Type B pancreatic cell (in vitro differentiated cells): ENCODE data around the gene PHTF2. TPM values are rescaled to one million over a fixed set of nuclear protein-coding genes. Genes with fewer than 3 reads are reported as not detected.
A peak's percentile ranks its signal among the peaks of the same experiment; 100 is the strongest.
"Not testable (repeated sequence)": the region's sequence is repeated elsewhere in the genome, so short reads cannot be mapped to it uniquely, and the experiment has no call there.

Experiments
- DNase-seq: peaks from one replicate; pipeline ENCODE4 v3.0.0; 2021; ENCODE audit warnings: mixed read lengths; ENCODE audit not compliant: unreplicated experiment; ENCODE audit errors: extremely low spot score
- H3K27ac Mint-ChIP-seq: 2 replicates; pipeline ENCODE4 v1.8.0; 2021; ENCODE audit warnings: mild to moderate bottlenecking, mixed read lengths
- H3K27me3 Mint-ChIP-seq: 2 replicates; pipeline ENCODE4 v1.8.0; 2021; ENCODE audit warnings: mixed read lengths
- H3K36me3 Mint-ChIP-seq: 2 replicates; pipeline ENCODE4 v1.8.0; 2021; ENCODE audit warnings: mixed read lengths
- H3K4me1 Mint-ChIP-seq: one replicate; pipeline ENCODE4 v1.8.0; 2021; ENCODE audit warnings: mixed read lengths; ENCODE audit not compliant: unreplicated experiment
- H3K4me3 Mint-ChIP-seq: 2 replicates; pipeline ENCODE4 v1.8.0; 2021; ENCODE audit warnings: mild to moderate bottlenecking, mixed read lengths
- H3K9me3 Mint-ChIP-seq: 2 replicates; pipeline ENCODE4 v1.8.0; 2021; ENCODE audit warnings: mixed read lengths
- total RNA-seq: library from RNA; stranded (reverse); gene quantifications from 2 replicates; pipeline ENCODE4 v1.2.1, GENCODE V29; 2021; ENCODE audit warnings: low replicate concordance
- TF ChIP-seq, protein P1 (sequence below): fragments of 200-600 bp; sonication (generic); conservative IDR thresholded peaks from 2 replicates; pipeline ENCODE4 v1.5.0; 2021; ENCODE audit warnings: antibody characterized with exemption, mild to moderate bottlenecking

Gene PHTF2
- total RNA-seq, 1 donor from 2014 or later: 18.6 TPM

- H3K27me3 Mint-ChIP-seq: no peaks in the 10 kb centered on the region
- TF ChIP-seq, protein P1, sequence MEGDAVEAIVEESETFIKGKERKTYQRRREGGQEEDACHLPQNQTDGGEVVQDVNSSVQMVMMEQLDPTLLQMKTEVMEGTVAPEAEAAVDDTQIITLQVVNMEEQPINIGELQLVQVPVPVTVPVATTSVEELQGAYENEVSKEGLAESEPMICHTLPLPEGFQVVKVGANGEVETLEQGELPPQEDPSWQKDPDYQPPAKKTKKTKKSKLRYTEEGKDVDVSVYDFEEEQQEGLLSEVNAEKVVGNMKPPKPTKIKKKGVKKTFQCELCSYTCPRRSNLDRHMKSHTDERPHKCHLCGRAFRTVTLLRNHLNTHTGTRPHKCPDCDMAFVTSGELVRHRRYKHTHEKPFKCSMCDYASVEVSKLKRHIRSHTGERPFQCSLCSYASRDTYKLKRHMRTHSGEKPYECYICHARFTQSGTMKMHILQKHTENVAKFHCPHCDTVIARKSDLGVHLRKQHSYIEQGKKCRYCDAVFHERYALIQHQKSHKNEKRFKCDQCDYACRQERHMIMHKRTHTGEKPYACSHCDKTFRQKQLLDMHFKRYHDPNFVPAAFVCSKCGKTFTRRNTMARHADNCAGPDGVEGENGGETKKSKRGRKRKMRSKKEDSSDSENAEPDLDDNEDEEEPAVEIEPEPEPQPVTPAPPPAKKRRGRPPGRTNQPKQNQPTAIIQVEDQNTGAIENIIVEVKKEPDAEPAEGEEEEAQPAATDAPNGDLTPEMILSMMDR: no peak
- no peak overlapping the region for H3K4me3 Mint-ChIP-seq
- H3K27ac Mint-ChIP-seq: no peak overlapping the region
- H3K36me3 Mint-ChIP-seq: no peaks in the 10 kb centered on the region
- H3K9me3 Mint-ChIP-seq: no peaks in the 10 kb centered on the region
- no peak for DNase-seq
- peaks cover 22% of the 10 kb centered on the region for H3K4me1 Mint-ChIP-seq
Observed at GRCh38 chr7:77831481-77831880, 32.9 kb downstream of the PHTF2 start.

- Mint-ChIP-seq H3K27me3 (no peaks in the 10 kb centered on the region), H3K4me3 (no peak overlapping the region), H3K27ac (no peak overlapping the region), H3K9me3 (no peaks in the 10 kb centered on the region), H3K4me1 (peaks cover 22% of the 10 kb centered on the region), H3K36me3 (no peaks in the 10 kb centered on the region)
- TF ChIP-seq, protein P1: no peak
- no peak for DNase-seq
Observed at GRCh38 chr7:77831953-77832352, 33.4 kb downstream of the PHTF2 start.

- Mint-ChIP-seq H3K9me3 (no peaks in the 10 kb centered on the region), H3K4me1 (peaks cover 24% of the 10 kb centered on the region), H3K4me3 (no peak overlapping the region), H3K27ac (peak overlapping the region; percentile 14), H3K36me3 (no peaks in the 10 kb centered on the region), H3K27me3 (no peaks in the 10 kb centered on the region)
- no peak for DNase-seq
- TF ChIP-seq, protein P1: no peak
Observed at GRCh38 chr7:77833136-77833535, 34.6 kb downstream of the PHTF2 start.

DNA sequence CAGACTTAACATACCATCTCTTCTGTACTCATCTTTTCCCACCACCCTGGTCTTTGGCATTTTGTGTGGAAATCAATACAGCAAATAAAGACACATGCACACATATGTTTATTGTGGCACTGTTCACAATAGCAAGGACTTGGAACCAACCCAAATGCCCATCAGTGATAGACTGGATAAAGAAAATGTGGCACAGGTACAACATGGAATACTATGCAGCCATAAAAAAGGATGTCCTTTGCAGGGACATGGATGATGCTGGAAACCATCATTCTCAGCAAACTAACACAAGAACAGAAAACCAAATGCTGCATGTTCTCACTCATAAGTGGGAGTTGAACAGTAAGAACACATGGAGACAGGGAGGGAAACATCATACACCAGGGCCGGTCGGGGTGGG lies 37.9 kb downstream of the PHTF2 start:
- not testable (repeated sequence) for H3K9me3 Mint-ChIP-seq, H3K4me3 Mint-ChIP-seq, H3K27ac Mint-ChIP-seq, DNase-seq, H3K36me3 Mint-ChIP-seq, H3K27me3 Mint-ChIP-seq
- peaks cover 13% of the 10 kb centered on the region for H3K4me1 Mint-ChIP-seq

GRCh38 chr7:77837275-77837674 lies 38.7 kb downstream of the PHTF2 start:
- peak overlapping the region; percentile 41 for H3K27ac Mint-ChIP-seq
- H3K4me1 Mint-ChIP-seq: peaks cover 10% of the 10 kb centered on the region
- no peaks in the 10 kb centered on the region for H3K27me3 Mint-ChIP-seq
- H3K36me3 Mint-ChIP-seq: no peaks in the 10 kb centered on the region
- no peak for DNase-seq
- no peak overlapping the region for H3K4me3 Mint-ChIP-seq
- no peaks in the 10 kb centered on the region for H3K9me3 Mint-ChIP-seq
- TF ChIP-seq, protein P1: no peak

- H3K36me3 Mint-ChIP-seq: no peaks in the 10 kb centered on the region
- no peaks in the 10 kb centered on the region for H3K27me3 Mint-ChIP-seq
- no peaks in the 10 kb centered on the region for H3K9me3 Mint-ChIP-seq
Observed at GRCh38 chr7:77837966-77838365, 39.4 kb downstream of the PHTF2 start.

More at GRCh38 chr7:77837966-77838365, 39.4 kb downstream of the PHTF2 start:
- peaks cover 10% of the 10 kb centered on the region for H3K4me1 Mint-ChIP-seq
- no peak overlapping the region for H3K4me3 Mint-ChIP-seq
- peak overlapping the region; percentile 40 for H3K27ac Mint-ChIP-seq
- no peak for DNase-seq
- TF ChIP-seq, protein P1: no peak
